Spleen (tissue), 11 donors: Measurements from ENCODE around the gene STRA8. TPM values are rescaled to one million over a fixed set of nuclear protein-coding genes. Genes with fewer than 3 reads are reported as not detected.

Experiments
- DNase-seq: peaks from one replicate; pipeline ENCODE4 v3.0.0-alpha.2; 2020
- H3K27ac ChIP-seq, 8 donors: fragments of 200-600 bp; sonication (generic) in 7 of 8; 1 replicate in 4 of 8; 2 replicates in 4 of 8; pipeline versions ENCODE4 v1.5.0 to v1.8.0; 2016 to 2021; ENCODE audit warnings: inconsistent platforms in 4 of 8, mild to moderate bottlenecking in 4 of 8, moderate library complexity in 1 of 8
- H3K27me3 ChIP-seq, 7 donors: fragments of 200-600 bp; sonication (generic) in 6 of 7; replicated peaks in 1 of 7; 1 replicate in 4 of 7; 2 replicates in 3 of 7; pipeline versions ENCODE4 v1.5.0 to v1.8.0; 2016 to 2021; ENCODE audit warnings: inconsistent platforms in 3 of 7, mild to moderate bottlenecking in 1 of 7
- H3K36me3 ChIP-seq, 6 donors: fragments of 200-600 bp; sonication (generic) in 5 of 6; 1 replicate in 4 of 6; 2 replicates in 2 of 6; pipeline versions ENCODE4 v1.5.0 to v1.8.0; 2016 to 2021; ENCODE audit warnings: inconsistent platforms in 2 of 6
- H3K4me1 ChIP-seq, 6 donors: fragments of 200-600 bp; sonication (generic) in 5 of 6; 1 replicate in 3 of 6; 2 replicates in 3 of 6; pipeline versions ENCODE4 v1.5.0 to v1.8.0; 2016 to 2021; ENCODE audit warnings: inconsistent platforms in 3 of 6
- H3K4me3 ChIP-seq, 8 donors: fragments of 200-600 bp; sonication (generic) in 7 of 8; 1 replicate in 4 of 8; 2 replicates in 4 of 8; pipeline versions ENCODE4 v1.5.0 to v1.8.0; 2016 to 2021; ENCODE audit warnings: inconsistent platforms in 4 of 8, mild to moderate bottlenecking in 4 of 8, moderate library complexity in 2 of 8
- H3K9me3 ChIP-seq, 8 donors: fragments of 200-600 bp; sonication (generic) in 7 of 8; 1 replicate in 4 of 8; 2 replicates in 4 of 8; pipeline versions ENCODE4 v1.5.0 to v1.8.0; 2016 to 2021; ENCODE audit warnings: inconsistent platforms in 4 of 8
- CTCF ChIP-seq, 11 experiments: fragments of 200-600 bp in 7 of 11; fragments of 450-650 bp in 4 of 11; sonication (generic) in 4 of 11; IDR thresholded peaks in 8 of 11; conservative IDR thresholded peaks in 3 of 11; 1 replicate in 7 of 11; 2 replicates in 4 of 11; pipeline versions ENCODE4 v1.4.0 to v1.8.0; 2016 to 2021; ENCODE audit warnings: antibody characterized with exemption in 11 of 11, inconsistent platforms in 4 of 11, mild to moderate bottlenecking in 1 of 11
- POLR2A ChIP-seq, 3 donors: fragments of 450-650 bp; IDR thresholded peaks; one replicate each; pipeline ENCODE4 v1.5.1; 2017; ENCODE audit warnings: antibody characterized with exemption in 3 of 3, mild to moderate bottlenecking in 1 of 3
- POLR2AphosphoS5 ChIP-seq, 3 donors: sonication (generic); formaldehyde crosslinking; IDR thresholded peaks; one replicate each; pipeline ENCODE4 v1.5.1; 2017; ENCODE audit warnings: antibody characterized with exemption in 3 of 3
- WGBS, 5 donors: extraction: QIAGEN DNeasy Blood & Tissue Kit in 3 of 5; methylation state at CpG; one replicate each; pipeline versions ENCODE4 v1.1.5 to v1.1.7; 2013 to 2018; 5-methylcytosine and 5-hydroxymethylcytosine counted together
- intact Hi-C: fragments of 100-400 bp; cut with DNase I; formaldehyde crosslinking; loops from one replicate; pipeline ENCODE4 v1.15.0; 2023; ENCODE audit warnings: low total_unique reads
- microRNA-seq, 3 donors: library from miRNA; unstranded; fragments of <30 nt; microRNA quantifications; one replicate each; pipeline versions ENCODE4 to v1.1.0, GENCODE V29; 2019 to 2020
- polyA plus RNA-seq, 3 donors: library from polyadenylated mRNA; stranded (reverse); fragments of 200-250 nt; gene quantifications; one replicate each; pipeline ENCODE4 v1.2.1, GENCODE V29; 2013
- small RNA-seq, 4 donors: library from RNA; depleted of rRNA; stranded (forward); fragments of <200 nt; gene quantifications; one replicate each; pipeline ENCODE3, GENCODE V24; 2016
- total RNA-seq, 7 donors: library from RNA; depleted of rRNA in 3 of 7; stranded (reverse); fragments of >200 nt in 3 of 7; fragmentation: NEBNext Ultra II Directional in 4 of 7; extraction: Animal tissue kit (Norgen Biotek cat#: 25700) in 4 of 7; gene quantifications; one replicate each; pipeline versions ENCODE4 v1.1.0 to v1.2.1, GENCODE V29; 2016 to 2021
- donor health status: healthy with polysubstance abuse.
- donor health status: DM: no; HTN: no; CAD: no; lungs with moderate emphysema.
- donor health status: DM: no; HTN: no; CAD: no.
- donor health status: Bipolar disorder and iron deficiency.
- donor health status: healthy.
- donor health status: DM: no; HTN: no; CAD: no.
- donor health status: DM: yes; HTN: yes; CAD: no.

Gene STRA8
- total and polyA plus RNA-seq, 10 donors = not detected

GRCh38 chr7:135299235-135299634 is 65.6 kb downstream of the STRA8 start:
- DNase-seq = no peak
- H3K36me3 ChIP-seq = no peaks in the 10 kb centered on the region
- H3K9me3 ChIP-seq = peaks cover 0 to 13% (median 8%) of the 10 kb centered on the region in 8 donors
- H3K27ac ChIP-seq = no peak overlapping the region
- WGBS, 5 donors = 78 to 88% (median 79%) methylated on average over 6 of the region's 6 CpGs
- H3K27me3 ChIP-seq = no peaks in the 10 kb centered on the region
- intact Hi-C loops = no loop called here
- no peaks in the 10 kb centered on the region for H3K4me1 ChIP-seq
- no peak for TF ChIP-seq POLR2A (IDR thresholded peaks at IDR 0.05)
- TF ChIP-seq POLR2AphosphoS5 (IDR thresholded peaks at IDR 0.05) = no peak
- TF ChIP-seq CTCF (IDR thresholded peaks at IDR 0.05 in 8 of 11, conservative IDR thresholded peaks at IDR 0.05 in 3 of 11) = no peak
- H3K4me3 ChIP-seq = no peak overlapping the region

GRCh38 chr7:135300913-135301765 is 67.5 kb downstream of the STRA8 start:
- DNase-seq = no peak
- TF ChIP-seq POLR2AphosphoS5 (IDR thresholded peaks at IDR 0.05) = no peak
- no peak for TF ChIP-seq CTCF (IDR thresholded peaks at IDR 0.05 in 8 of 11, conservative IDR thresholded peaks at IDR 0.05 in 3 of 11)
- TF ChIP-seq POLR2A (IDR thresholded peaks at IDR 0.05) = no peak
- H3K4me3 ChIP-seq = no peak overlapping the region
- WGBS, 5 donors = 77 to 95% (median 81%) methylated on average over 3 of the region's 3 CpGs
- H3K4me1 ChIP-seq = no peaks in the 10 kb centered on the region
- H3K27me3 ChIP-seq = no peaks in the 10 kb centered on the region
- peaks cover 0 to 13% (median 8%) of the 10 kb centered on the region in 8 donors for H3K9me3 ChIP-seq
- no peaks in the 10 kb centered on the region for H3K36me3 ChIP-seq
- intact Hi-C loops = no loop called here
- H3K27ac ChIP-seq = no peak overlapping the region

Small RNAs within 50 kb of the gene (microRNA-seq; reads per million reads assigned to microRNA genes)
- gene MIR6509 = 0.28 to 0.36 (median 0.35) reads per million in 3 donors

Small RNAs within 50 kb of the gene (small RNA-seq; reads per million reads assigned to genes)
- gene MIR6509 = 0.29 to 1.9 (median 0.50) reads per million in 4 donors

Other genes starting within 250 kb of the STRA8 start
- gene AGBL3, start 247.3 kb upstream of the STRA8 start, total RNA-seq = 10 to 100 TPM in 1 of 7 donors, 1 to 10 TPM in 6; 3.6 to 12.9 (median 5.1) TPM
- gene AGBL3, start 247.3 kb upstream of the STRA8 start, polyA plus RNA-seq = 1 to 10 TPM; 1.2 to 1.5 (median 1.3) TPM
- 10 to 100 TPM; 40.3 to 76.1 (median 45.4) TPM for gene TMEM140, start 85.8 kb upstream of the STRA8 start, total RNA-seq
- 10 to 100 TPM in 2 of 3 donors, 1 to 10 TPM in 1; 7.0 to 16.6 (median 16.3) TPM for gene TMEM140, start 85.8 kb upstream of the STRA8 start, polyA plus RNA-seq
- gene CYREN, start 63.1 kb upstream of the STRA8 start, total RNA-seq = 10 to 100 TPM; 37.8 to 55.0 (median 48.2) TPM
- 10 to 100 TPM; 21.2 to 36.8 (median 23.5) TPM for gene CYREN, start 63.1 kb upstream of the STRA8 start, polyA plus RNA-seq
- gene WDR91, start 22.3 kb upstream of the STRA8 start, total RNA-seq = 10 to 100 TPM; 15.1 to 31.3 (median 23.8) TPM
- 10 to 100 TPM in 2 of 3 donors, 1 to 10 TPM in 1; 6.9 to 12.2 (median 11.4) TPM for gene WDR91, start 22.3 kb upstream of the STRA8 start, polyA plus RNA-seq